HG03066 (cell line): ENCODE data around the gene BCKDK.
A peak's percentile ranks its signal among the peaks of the same experiment; 100 is the strongest.

Experiments
- ATAC-seq: cut with Tn5 transposase; IDR thresholded peaks from one replicate; pipeline ENCODE4 v1.9.1; 2021; ENCODE audit warnings: low read depth; ENCODE audit not compliant: unreplicated experiment

The BCKDK gene

DNA sequence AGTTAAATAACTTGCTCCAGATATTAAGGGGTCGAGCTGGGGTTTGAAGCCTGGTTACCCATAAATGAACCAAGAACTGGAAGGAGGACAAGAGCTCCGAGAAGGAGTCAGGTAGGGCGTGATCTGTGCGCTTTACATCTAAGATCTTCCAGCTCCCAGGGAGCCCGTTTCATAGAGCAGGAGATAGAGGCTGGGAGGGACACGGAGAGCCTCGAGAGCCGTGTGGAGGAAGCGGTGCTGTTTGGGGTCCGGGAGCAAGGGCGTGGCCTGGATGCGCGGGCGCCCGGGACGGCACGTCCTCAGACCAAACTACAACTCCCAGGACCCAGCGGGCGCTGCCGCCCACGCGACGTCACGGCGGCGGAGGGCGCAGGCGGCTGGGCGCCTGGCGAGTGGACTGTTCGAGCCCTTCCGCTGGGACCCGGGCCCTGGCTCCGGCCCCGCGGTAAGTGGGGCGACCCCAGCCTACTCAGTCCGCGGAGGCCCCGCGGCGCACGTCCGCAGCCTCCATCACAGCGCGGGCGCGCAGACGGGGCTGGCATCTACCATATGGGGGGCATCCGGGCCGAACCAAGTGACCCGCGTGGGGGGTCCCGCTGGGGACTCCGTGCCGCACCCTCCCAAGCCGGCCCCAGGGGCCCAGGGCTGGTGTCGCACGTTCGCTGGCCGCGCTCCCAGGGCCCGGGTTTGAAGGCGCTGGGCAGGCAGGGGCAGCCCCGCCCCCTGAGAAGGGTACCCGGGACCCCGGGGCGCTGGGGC lies at the start of gene BCKDK:
TSS of gene BCKDK (plus strand) at position 352 of the 759 bp plus-strand sequence. CDS start 838 bp downstream, outside the sequence.
- peak; percentile 80 for ATAC-seq

GRCh38 chr16:31061126-31061812 lies 46.9 kb upstream of the BCKDK start:
- no peak for ATAC-seq

DNA sequence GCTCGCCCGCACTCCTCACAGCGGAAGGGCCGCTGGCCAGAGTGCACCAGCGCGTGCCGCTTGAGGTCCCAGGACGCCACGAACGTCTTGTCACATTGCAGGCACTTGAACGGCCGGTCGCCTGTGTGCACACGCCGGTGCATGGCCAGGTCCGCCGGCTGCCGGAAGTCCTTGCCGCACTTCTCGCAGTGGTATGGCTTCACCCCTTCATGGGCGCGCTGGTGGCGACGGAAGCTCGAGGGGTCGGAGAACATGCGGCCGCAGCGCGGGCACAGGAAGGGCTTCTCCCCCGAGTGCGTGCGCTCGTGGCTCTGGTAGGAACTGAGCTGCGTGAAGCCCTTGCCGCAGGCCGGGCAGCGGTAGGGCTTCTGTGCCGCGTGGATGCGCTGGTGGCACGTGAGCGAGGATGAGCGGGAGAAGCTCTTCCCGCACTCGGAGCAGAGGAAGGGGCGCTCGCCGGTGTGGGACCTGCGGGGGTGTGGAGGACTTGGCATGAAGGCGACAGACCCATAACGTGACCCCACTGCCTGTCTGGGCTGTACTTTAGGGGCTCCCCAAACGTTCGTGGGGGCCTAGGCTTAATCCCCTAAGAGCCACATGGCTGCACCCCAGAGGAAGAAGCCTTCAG lies 46.3 kb upstream of the BCKDK start:
- no peak for ATAC-seq

GRCh38 chr16:31063495-31063842 lies 44.7 kb upstream of the BCKDK start:
- no peak for ATAC-seq

- ATAC-seq, result no peak
These were observed 44.2 kb upstream of the BCKDK start for GRCh38 chr16:31063843-31064611.

DNA sequence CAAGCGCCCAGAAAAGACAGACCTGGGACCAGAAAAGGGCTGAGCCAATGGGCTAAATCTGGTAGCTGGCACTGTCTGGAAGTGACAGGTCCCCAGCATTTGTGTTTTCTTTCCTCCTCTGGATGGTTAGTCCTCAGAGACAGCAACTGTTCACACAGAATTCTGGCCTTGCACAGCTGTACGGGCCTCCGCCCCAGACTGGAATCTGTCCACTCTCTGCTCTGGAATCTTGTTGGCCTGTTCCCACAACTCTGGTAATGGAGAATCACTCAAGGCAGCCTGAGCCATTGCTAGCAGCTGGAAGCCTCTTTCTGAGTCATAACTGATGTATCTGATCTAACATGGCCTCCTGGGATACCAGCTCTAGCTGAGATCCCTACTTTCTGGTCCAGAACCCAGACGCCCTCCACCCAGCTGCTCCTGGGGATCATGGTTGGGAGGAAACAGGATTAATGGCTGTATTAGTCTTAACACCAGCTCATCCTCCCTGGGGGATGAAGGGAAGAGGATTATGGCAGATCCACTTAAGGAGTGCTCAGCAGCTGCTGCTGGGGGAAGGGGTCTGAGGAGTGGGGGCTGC lies 43.2 kb upstream of the BCKDK start:
- ATAC-seq, result no peak

GRCh38 chr16:31067342-31067741 lies 40.8 kb upstream of the BCKDK start:
- ATAC-seq, result no peak

DNA sequence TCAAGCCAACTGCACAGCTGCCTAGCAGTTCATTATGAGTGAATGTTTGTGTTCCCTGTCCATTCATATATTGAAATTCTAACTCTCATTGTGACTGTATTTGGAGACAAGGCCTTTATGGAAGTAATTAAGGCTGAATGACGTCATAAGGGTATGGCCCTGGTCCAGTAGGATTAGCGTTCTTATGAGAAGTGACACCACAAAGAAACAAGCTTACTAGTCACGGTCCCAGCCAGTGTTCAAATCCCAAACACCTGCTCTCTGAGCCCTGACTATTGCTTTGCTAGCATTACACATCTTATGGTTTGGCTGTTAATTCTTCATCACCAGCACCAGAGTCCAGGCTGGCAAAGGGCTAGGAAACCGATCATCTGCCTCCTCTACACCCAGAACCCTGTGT lies 36.3 kb upstream of the BCKDK start:
- ATAC-seq, result no peak

DNA sequence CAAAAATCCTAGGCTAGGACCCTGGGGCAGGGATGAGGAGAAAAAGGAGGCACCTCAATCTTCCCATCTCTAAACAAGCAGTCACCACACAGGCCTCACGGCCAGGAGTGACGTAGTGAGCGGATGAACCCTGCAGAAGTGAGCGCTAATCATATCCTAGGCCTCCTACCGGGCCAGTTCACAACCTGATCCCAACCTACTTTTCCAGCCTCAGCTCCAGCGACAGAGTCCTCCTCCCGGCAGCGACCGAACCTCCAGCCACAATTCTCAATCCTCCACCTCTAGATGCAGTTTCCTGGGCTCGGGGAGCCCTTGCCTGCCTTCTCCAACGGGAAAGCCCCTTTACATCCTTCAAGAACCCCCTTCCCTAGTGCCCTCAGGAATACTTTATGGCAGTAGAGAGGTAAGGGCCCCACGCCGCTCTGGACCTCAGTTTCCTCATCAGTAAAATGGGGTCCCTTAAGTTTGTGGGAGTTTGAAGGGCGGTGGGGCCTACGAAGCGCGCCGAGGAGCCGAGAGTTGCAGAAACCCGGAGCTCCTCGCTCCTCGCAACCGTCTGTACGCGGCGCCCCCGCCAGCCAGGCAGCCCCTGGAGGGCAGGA lies 35.5 kb upstream of the BCKDK start:
- ATAC-seq, result no peak

GRCh38 chr16:31073142-31073969 lies 34.8 kb upstream of the BCKDK start:
- peak; percentile 54 for ATAC-seq

- ATAC-seq, result peak; percentile 62
These were observed 34.0 kb upstream of the BCKDK start, which contains the start of the genes ZNF646 and ZNF668 for GRCh38 chr16:31073970-31074813. Gene ZNF646 (plus strand): TSS chr16:31074422. CDS start chr16:31076325, 1,903 bp downstream. Gene ZNF668 (minus strand): TSS chr16:31074240. CDS start chr16:31064459, 9,781 bp downstream.

- ATAC-seq, result no peak
These were observed 33.4 kb upstream of the BCKDK start for GRCh38 chr16:31074814-31075183.

DNA sequence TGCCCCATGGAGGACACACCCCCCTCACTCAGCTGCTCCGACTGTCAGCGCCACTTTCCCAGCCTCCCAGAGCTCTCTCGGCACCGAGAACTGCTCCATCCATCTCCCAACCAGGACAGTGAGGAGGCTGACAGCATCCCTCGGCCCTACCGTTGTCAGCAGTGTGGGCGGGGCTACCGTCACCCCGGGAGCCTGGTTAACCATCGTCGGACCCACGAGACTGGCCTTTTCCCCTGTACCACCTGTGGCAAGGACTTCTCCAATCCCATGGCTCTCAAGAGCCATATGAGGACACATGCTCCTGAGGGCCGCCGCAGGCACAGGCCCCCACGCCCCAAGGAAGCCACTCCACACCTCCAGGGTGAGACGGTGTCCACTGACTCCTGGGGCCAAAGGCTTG lies 31.9 kb upstream of the BCKDK start:
- ATAC-seq, result no peak

DNA sequence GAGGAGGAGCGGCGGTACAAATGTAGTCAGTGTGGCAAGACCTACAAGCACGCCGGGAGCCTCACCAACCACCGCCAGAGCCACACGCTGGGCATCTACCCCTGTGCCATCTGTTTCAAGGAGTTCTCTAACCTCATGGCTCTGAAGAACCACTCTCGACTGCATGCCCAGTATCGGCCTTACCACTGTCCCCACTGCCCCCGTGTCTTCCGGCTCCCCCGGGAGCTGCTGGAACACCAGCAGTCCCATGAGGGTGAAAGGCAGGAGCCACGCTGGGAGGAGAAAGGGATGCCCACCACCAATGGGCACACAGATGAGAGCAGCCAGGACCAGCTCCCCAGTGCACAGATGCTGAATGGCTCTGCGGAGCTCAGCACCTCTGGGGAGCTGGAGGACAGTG lies 31.2 kb upstream of the BCKDK start:
- ATAC-seq, result no peak

DNA sequence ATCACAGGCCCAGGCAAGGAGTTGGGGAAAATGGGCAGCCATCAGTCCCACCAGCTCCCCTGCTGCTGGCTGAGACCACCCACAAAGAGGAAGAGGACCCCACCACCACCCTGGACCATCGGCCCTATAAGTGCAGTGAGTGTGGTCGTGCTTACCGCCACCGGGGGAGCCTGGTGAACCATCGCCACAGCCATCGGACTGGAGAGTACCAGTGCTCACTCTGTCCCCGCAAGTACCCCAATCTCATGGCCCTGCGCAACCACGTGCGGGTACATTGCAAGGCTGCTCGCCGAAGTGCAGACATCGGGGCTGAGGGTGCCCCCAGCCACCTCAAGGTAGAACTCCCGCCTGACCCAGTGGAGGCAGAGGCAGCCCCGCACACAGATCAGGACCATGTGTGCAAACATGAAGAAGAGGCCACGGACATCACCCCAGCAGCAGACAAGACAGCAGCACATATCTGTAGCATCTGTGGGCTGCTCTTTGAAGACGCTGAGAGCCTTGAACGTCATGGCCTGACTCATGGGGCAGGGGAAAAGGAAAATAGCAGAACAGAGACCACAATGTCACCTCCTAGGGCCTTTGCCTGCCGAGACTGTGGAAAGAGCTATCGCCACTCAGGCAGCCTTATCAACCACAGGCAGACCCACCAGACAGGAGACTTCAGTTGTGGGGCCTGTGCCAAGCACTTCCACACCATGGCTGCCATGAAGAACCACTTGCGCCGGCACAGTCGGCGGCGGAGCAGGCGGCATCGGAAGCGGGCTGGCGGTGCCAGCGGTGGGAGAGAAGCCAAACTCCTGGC lies 30.4 kb upstream of the BCKDK start:
- ATAC-seq, result no peak

DNA sequence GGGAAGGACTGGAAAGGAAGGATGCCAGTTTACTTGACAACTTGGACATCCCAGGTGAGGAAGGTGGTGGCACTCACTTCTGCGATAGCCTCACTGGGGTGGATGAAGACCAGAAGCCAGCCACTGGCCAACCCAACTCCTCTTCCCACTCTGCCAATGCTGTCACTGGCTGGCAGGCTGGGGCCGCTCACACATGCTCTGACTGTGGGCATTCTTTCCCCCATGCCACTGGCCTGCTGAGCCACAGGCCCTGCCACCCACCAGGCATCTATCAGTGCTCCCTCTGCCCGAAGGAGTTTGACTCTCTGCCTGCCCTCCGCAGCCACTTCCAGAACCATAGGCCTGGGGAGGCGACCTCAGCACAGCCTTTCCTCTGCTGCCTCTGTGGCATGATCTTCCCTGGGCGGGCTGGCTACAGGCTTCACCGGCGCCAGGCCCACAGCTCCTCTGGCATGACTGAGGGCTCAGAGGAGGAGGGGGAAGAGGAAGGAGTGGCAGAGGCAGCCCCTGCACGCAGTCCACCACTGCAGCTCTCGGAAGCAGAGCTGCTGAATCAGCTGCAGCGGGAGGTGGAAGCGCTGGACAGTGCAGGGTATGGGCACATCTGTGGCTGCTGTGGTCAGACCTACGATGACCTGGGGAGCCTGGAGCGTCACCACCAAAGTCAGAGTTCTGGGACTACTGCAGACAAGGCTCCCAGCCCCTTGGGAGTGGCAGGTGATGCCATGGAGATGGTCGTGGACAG lies 29.4 kb upstream of the BCKDK start:
- ATAC-seq, result no peak
